Endothelial cell of umbilical vein (primary cell): Measurements from ENCODE around the gene ENKUR. TPM values are rescaled to one million over a fixed set of nuclear protein-coding genes. Genes with fewer than 3 reads are reported as not detected.

Source experiments
- Bru-seq: library from RNA; stranded (reverse); fragments of 400-500 nt; gene quantifications from one replicate; lab custom pipeline; 2021; lab: Mats Ljungman, UMichigan
- BruChase-seq, 2 experiments: library from RNA; stranded (reverse); fragments of 400-500 nt; gene quantifications; one replicate each; lab custom pipeline; 2021; lab: Mats Ljungman, UMichigan
- BruUV-seq: library from RNA; stranded (reverse); fragments of 400-500 nt; replicated peaks from 2 replicates; lab custom pipeline; 2021; lab: Mats Ljungman, UMichigan
- CTCF ChIA-PET: fragments of 300-600, 350-600 bp; sonication (Branson Sonifier 250); formaldehyde crosslinking; loops from one replicate; lab custom pipeline; 2021; ENCODE audit warnings: antibody characterized with exemption, inconsistent platforms; lab: Charles Lee
- POLR2A ChIA-PET: fragments of 300-600, 350-600 bp; sonication (Branson Sonifier 250); formaldehyde crosslinking; loops from one replicate; lab custom pipeline; 2021; ENCODE audit warnings: antibody characterized with exemption, inconsistent platforms; lab: Charles Lee
- DNase-seq: peaks from one replicate; pipeline ENCODE4 v3.0.0-alpha.2; 2011; ENCODE audit warnings: low read depth, low spot score
- FAIRE-seq: peaks from 2 replicates; lab custom pipeline; 2011; peaks lifted over from hg19 to GRCh38; lab: Jason Lieb, UNC
- H2AFZ ChIP-seq: 2 replicates; pipeline ENCODE4 v1.6.0; 2012; ENCODE audit warnings: low read depth, low read length, control low read depth, inconsistent platforms
- H3K27ac ChIP-seq: 2 replicates; pipeline ENCODE4 v1.5.1; 2011; ENCODE audit warnings: low read depth, mild to moderate bottlenecking, control low read depth, low read length, moderate library complexity; ENCODE audit not compliant: insufficient read depth
- H3K27me3 ChIP-seq, 2 experiments: 2 replicates each; pipeline versions ENCODE4 v1.6.0 to v1.6.1; 2011; ENCODE audit warnings: low read length in 2 of 2, mixed read lengths in 1 of 2; ENCODE audit not compliant: control insufficient read depth in 2 of 2, insufficient read depth in 2 of 2
- H3K36me3 ChIP-seq, 2 experiments: 2 replicates in 1 of 2; 3 replicates in 1 of 2; pipeline ENCODE4 v1.5.1; 2011; ENCODE audit warnings: low read length in 2 of 2, mild to moderate bottlenecking in 1 of 2, moderate library complexity in 1 of 2; ENCODE audit not compliant: control insufficient read depth in 2 of 2, insufficient read depth in 2 of 2; ENCODE audit errors: extremely low read depth in 1 of 2
- H3K4me1 ChIP-seq: 3 replicates; pipeline ENCODE4 v1.5.1; 2011; ENCODE audit warnings: mild to moderate bottlenecking, low read length; ENCODE audit not compliant: control insufficient read depth, insufficient read depth; ENCODE audit errors: extremely low read depth
- H3K4me2 ChIP-seq: 2 replicates; pipeline ENCODE4 v1.6.1; 2011; ENCODE audit warnings: low read length, control low read depth, mixed read lengths; ENCODE audit not compliant: insufficient read depth
- H3K4me3 ChIP-seq, 3 experiments: fragments of 200-600 bp in 1 of 3; sonication (generic), shearing (Covaris generic) in 1 of 3; replicated peaks in 1 of 3; 2 replicates each; pipeline ENCODE4 v1.5.1; 2011 to 2016; ENCODE audit warnings: control low read depth in 3 of 3, low read length in 3 of 3, mild to moderate bottlenecking in 2 of 3, inconsistent platforms in 1 of 3, low read depth in 1 of 3, moderate library complexity in 1 of 3; ENCODE audit not compliant: insufficient read depth in 1 of 3
- H3K79me2 ChIP-seq: 2 replicates; pipeline ENCODE4 v1.6.0; 2012; ENCODE audit warnings: low read length, inconsistent platforms; ENCODE audit not compliant: control insufficient read depth, insufficient read depth
- H3K9ac ChIP-seq: replicated peaks from 2 replicates; pipeline ENCODE3; 2011; ENCODE audit warnings: low read length, control low read depth; ENCODE audit not compliant: insufficient read depth; ENCODE audit errors: extremely low read depth
- H3K9me1 ChIP-seq: replicated peaks from 3 replicates; pipeline ENCODE4 v1.6.0; 2011; ENCODE audit warnings: mild to moderate bottlenecking, low read length; ENCODE audit not compliant: control insufficient read depth, insufficient read depth; ENCODE audit errors: extremely low read depth
- H3K9me3 ChIP-seq: replicated peaks from 2 replicates; pipeline ENCODE4 v1.5.1; 2012; ENCODE audit warnings: low read length, inconsistent platforms; ENCODE audit not compliant: control insufficient read depth, insufficient read depth
- H4K20me1 ChIP-seq: replicated peaks from 2 replicates; pipeline ENCODE3; 2011; ENCODE audit warnings: mild to moderate bottlenecking, low read length; ENCODE audit not compliant: control insufficient read depth, insufficient read depth; ENCODE audit errors: extremely low read depth
- CTCF ChIP-seq, 2 donors: IDR thresholded peaks; 1 replicate in 1 of 2; 2 replicates in 1 of 2; pipeline ENCODE4 v1.5.1; 2011; ENCODE audit warnings: low read length in 2 of 2, mild to moderate bottlenecking in 2 of 2, moderate library complexity in 2 of 2, control low read depth in 1 of 2, inconsistent platforms in 1 of 2, low read depth in 1 of 2; ENCODE audit not compliant: insufficient read depth in 1 of 2; ENCODE audit errors: extremely low read depth in 1 of 2
- EZH2 ChIP-seq: IDR thresholded peaks from 2 replicates; pipeline ENCODE4 v1.6.1; 2012; ENCODE audit warnings: borderline replicate concordance, low read depth, mild to moderate bottlenecking, moderate library complexity, low read length, inconsistent platforms; ENCODE audit not compliant: severe bottlenecking
- FOS ChIP-seq: IDR thresholded peaks from 2 replicates; pipeline ENCODE4 v1.6.1; 2011; ENCODE audit warnings: mild to moderate bottlenecking, low read length, moderate library complexity, borderline replicate concordance; ENCODE audit not compliant: insufficient read depth
- GATA2 ChIP-seq: IDR thresholded peaks from 2 replicates; pipeline ENCODE4 v1.7.0; 2011; ENCODE audit warnings: low read depth, mild to moderate bottlenecking, moderate library complexity, mixed read lengths, low read length; ENCODE audit not compliant: insufficient read length, insufficient read depth
- JUN ChIP-seq: IDR thresholded peaks from 2 replicates; pipeline ENCODE4 v1.6.1; 2011; ENCODE audit warnings: borderline replicate concordance, low read depth; ENCODE audit not compliant: insufficient read length, insufficient read depth
- MAX ChIP-seq: IDR thresholded peaks from 2 replicates; pipeline ENCODE4 v1.6.1; 2011; ENCODE audit not compliant: insufficient read depth, insufficient read length
- MYC ChIP-seq: IDR thresholded peaks from one replicate; pipeline ENCODE4 v1.6.1; 2011; ENCODE audit warnings: mild to moderate bottlenecking, low read depth, low read length
- POLR2A ChIP-seq: IDR thresholded peaks from 2 replicates; pipeline ENCODE4 v1.6.1; 2012; ENCODE audit warnings: low read depth, mild to moderate bottlenecking, control low read depth, low read length
- POLR2AphosphoS5 ChIP-seq: IDR thresholded peaks from 2 replicates; pipeline ENCODE4 v1.6.1; 2012; ENCODE audit warnings: low read depth, mild to moderate bottlenecking, control low read depth, low read length, moderate library complexity; ENCODE audit not compliant: insufficient read depth
- dilution Hi-C: fragments of 300-500 bp; cut with MboI; formaldehyde crosslinking; loops from one replicate; pipeline ENCODE4 v1.15.0; 2019; ENCODE audit warnings: low sequenced_read_pairs; ENCODE audit not compliant: extremely low pct_ligation_motif_present
- intact Hi-C: fragments of 100-400 bp; cut with micrococcal nuclease; formaldehyde crosslinking; loops from one replicate; pipeline ENCODE4 v1.10.0; 2022
- long read RNA-seq: library from polyadenylated mRNA; stranded (forward); transcript quantifications from one replicate; pipeline ENCODE4 v2.0.0, GENCODE V29; 2021
- polyA minus RNA-seq, 3 experiments: library from RNA; depleted of rRNA, polyadenylated mRNA; stranded (reverse); fragments of >200 nt; gene quantifications; 1 replicate in 1 of 3; 2 replicates in 2 of 3; pipeline ENCODE4 v1.2.3, GENCODE V29; 2011
- polyA plus RNA-seq, 4 experiments: library from polyadenylated mRNA; depleted of rRNA in 3 of 4; stranded (reverse) in 3 of 4; unstranded in 1 of 4; fragments of >200 nt; gene quantifications; 2 replicates each; pipeline versions ENCODE4 v1.2.1 to v1.2.3, GENCODE V29; 2011 to 2012; ENCODE audit warnings: missing spikeins in 1 of 4
- total RNA-seq: library from RNA; stranded (reverse); gene quantifications from 2 replicates; pipeline ENCODE4 v1.2.3, GENCODE V29; 2021

The ENKUR gene
- total RNA-seq (0.30 and 0.35 TPM in 2 replicates), polyA plus RNA-seq (0.07 and 0.13 TPM in 2 replicates), polyA minus RNA-seq (0.21 TPM in 1 of 2 replicates, not detected in the other), Bru-seq, nascent RNA (percentile 32 among the genes with signal in this experiment), BruChase-seq, experiment 1, labeled RNA remaining after a 6-hour chase (percentile 33 among the genes with signal in this experiment), BruChase-seq, experiment 2, labeled RNA remaining after a 2-hour chase (percentile 37 among the genes with signal in this experiment)
- 0.04 and 0.06 TPM in 2 replicates for polyA plus RNA-seq (2011; cell fraction: cytosol; rRNA removed)
- polyA plus RNA-seq (2011; cell fraction: nucleus; rRNA removed) = 0.04 and 0.25 TPM in 2 replicates
- polyA plus RNA-seq (2012) = 0.13 and 0.16 TPM in 2 replicates
- not detected for polyA minus RNA-seq (2011; cell fraction: cytosol; rRNA and poly(A)+ RNA removed)
- polyA minus RNA-seq (2011; cell fraction: nucleus; rRNA and poly(A)+ RNA removed) = 0.14 TPM in 1 of 2 replicates, not detected in the other
- long read RNA-seq, partial matches to known transcripts = 0 of 1 reads
- long read RNA-seq, other reads (novel, unspliced or antisense) = 1 of 1 reads

GRCh38 chr10:25015828-25016375, at the start of gene ENKUR:
TSS of gene ENKUR (minus strand) at chr10:25016158. CDS start at chr10:25015936, 222 bp downstream.
- dilution Hi-C loops (no loop called here), intact Hi-C loops (loop anchor here (1.0 to 5.0 kb wide), 5 partner anchors 46 to 373 kb away; partner anchors contain the start of gene PRTFDC1)
- Histone ChIP-seq H3K27me3 (no peaks in the 10 kb centered on the region), H3K4me3 (peak within 1 kb of the TSS; percentile 50 to 85 (median 62)), H2AFZ (peak within 1 kb of the TSS; percentile 93), H3K4me1 (peaks cover 17% of the 10 kb centered on the region), H3K36me3 (no peaks in the 10 kb centered on the region), H3K9ac (peak within 1 kb of the TSS; percentile 81), H4K20me1 (no peaks in the 10 kb centered on the region), H3K4me2 (peak within 1 kb of the TSS; percentile 99), H3K79me2 (no peaks in the 10 kb centered on the region), H3K27ac (peak within 1 kb of the TSS; percentile 88), H3K9me1 (no peaks in the 10 kb centered on the region), H3K9me3 (no peaks in the 10 kb centered on the region)
- FAIRE-seq (no peak), DNase-seq (no peak)
- ChIA-PET POLR2A (interaction anchor here (0.6 to 1.0 kb wide), 2 partner anchors 171 to 291 kb away, joined by 4 to 6 read pairs; no protein-coding TSS in a partner anchor), CTCF (interaction anchor here (1.1 to 1.7 kb wide), 3 partner anchors 9 to 373 kb away, joined by 3 to 11 read pairs (median 4); no protein-coding TSS in a partner anchor)
- TF ChIP-seq CTCF (IDR thresholded peaks at IDR 0.05; ENCODE audit: extremely low read depth in 1 of 2, insufficient read depth in 1 of 2, low read depth in 1 of 2, low read length in 2 of 2) (no peak), POLR2A (no peak), POLR2AphosphoS5 (no peak), MYC (no peak), JUN (no peak), FOS (no peak), EZH2 (no peak), MAX (no peak), GATA2 (no peak)
- BruUV-seq = no TSS peak
